GM20431 (cell line): ENCODE data around the gene IER5L.
"Not testable (repeated sequence)": the region's sequence is repeated elsewhere in the genome, so short reads cannot be mapped to it uniquely, and the experiment has no call there.

Experiments used
- in situ Hi-C: fragments of 300-500 bp; cut with MseI, MboI; formaldehyde crosslinking; loops from one replicate; pipeline ENCODE4 v1.15.0; 2020; ENCODE audit warnings: low sequenced_read_pairs; ENCODE audit not compliant: unreplicated experiment

The IER5L gene

GRCh38 chr9:129204840-129205239, 26.8 kb upstream of the IER5L start:
- in situ Hi-C loops: no loop called here

DNA sequence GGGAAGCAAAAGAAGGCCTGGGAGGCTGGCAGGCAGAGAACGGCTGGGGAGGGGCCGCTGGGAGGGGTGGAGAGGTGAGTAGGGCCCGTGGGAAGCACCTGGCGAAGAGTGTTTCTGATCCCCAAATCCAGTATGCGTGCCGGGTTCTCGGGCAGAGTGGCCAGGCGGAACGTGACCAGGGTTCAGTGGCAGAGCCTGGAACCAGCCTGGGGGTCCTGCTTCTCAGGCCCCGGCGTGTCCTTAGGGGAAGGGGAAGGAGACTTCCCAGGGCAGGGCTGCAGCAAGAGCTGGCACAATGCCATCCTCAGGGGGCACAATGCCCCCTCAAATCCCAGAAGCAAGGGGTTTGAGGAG, 25.5 kb upstream of the IER5L start:
- in situ Hi-C loops: no loop called here

GRCh38 chr9:129202613-129203555, 24.8 kb upstream of the IER5L start:
- in situ Hi-C loops: no loop called here

GRCh38 chr9:129201866-129202265, 23.8 kb upstream of the IER5L start:
- in situ Hi-C loops: no loop called here

DNA sequence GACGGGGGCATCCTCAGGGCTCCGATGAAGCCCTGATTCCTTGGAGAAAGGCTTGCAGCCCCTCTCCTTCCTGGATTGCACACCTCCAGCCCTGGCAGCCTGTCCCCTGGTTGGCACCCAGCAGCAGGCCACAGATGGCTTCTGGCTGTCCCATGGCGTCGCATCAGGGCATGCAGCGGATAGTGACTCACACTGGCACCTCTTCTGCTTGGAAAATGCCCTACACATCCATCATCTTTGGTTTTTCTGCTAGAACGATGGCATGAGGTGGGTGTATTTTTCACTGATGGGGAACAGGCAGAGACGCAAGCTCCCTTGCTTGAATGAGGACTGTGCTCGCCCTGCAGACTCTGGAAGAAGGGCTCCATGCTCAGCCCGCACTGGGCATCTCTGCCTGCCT, 23.2 kb upstream of the IER5L start:
- in situ Hi-C loops: no loop called here

DNA sequence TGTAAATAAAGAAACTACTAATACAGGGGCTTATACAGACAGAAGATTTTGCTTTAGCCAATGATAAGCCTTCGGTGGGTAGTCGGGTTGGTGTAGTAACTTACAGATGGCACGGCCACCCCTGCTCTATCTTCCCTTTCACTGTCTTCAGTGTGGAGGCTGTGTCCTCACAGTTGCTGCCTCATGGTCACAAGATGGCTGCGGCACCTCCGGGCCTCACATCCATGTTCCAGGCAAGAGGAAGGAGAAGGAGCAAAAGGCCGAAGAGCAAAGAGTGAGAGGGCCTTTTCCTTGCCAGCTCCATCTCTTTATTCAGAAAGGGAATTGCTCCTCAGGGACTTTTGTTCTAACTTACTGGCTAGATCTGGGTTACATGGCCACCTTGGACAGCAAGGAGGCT, 22.2 kb upstream of the IER5L start:
- in situ Hi-C loops: no loop called here

- in situ Hi-C loops: no loop called here
Measured at GRCh38 chr9:129199044-129199435, 21.0 kb upstream of the IER5L start.

DNA sequence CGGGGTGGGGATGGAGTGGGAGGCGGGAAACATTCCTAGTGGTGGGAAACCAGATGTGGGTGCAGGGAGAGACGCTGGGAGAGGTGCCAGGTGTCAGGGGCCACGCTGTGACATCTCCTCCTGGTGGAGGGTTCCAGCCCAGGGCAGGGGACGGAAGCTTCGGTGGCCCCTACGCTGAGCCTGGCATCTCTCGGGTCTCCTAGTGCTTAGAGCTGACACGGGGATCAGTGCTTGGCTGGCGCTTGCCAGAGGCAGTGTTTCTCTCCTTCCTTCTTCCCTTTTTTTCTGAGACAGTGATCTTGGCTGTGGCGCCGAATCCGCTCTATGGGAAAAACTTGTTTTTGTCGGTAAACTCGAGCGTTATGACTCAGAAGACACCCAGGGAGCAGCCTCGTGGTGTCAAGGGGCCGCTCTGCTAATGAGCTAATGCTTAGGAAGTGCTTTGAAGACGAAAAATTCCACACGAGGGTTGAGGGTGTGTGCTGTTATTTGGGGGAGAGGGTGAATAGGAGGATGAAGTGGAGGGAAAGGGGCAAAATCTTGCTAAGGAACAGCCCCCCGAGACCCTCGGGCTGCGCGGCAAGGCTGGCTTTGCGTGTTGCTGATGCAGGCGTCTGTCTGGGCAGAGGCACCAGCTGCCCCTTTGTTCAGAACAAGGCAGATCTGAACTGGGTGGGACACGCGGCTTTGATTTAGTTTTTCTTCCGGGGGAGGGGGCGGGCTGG, 20.4 kb upstream of the IER5L start:
- in situ Hi-C loops: no loop called here

DNA sequence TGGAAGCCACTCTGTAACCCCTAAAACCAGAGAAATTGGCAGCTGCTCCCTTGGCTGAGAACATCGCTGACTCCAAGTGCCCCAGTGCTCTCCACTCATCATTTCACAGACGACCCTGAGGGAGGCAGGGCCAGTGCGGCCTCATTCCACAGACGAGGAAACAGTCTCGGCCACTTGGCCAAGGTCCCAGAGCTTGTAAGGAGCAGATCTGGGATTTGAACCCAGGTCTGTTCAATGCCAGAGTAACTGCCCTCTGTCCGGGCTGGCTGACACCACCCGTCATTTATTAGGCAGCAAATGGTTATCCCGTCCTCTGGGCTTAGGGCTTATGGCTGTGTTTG, 19.9 kb upstream of the IER5L start:
- in situ Hi-C loops: no loop called here

DNA sequence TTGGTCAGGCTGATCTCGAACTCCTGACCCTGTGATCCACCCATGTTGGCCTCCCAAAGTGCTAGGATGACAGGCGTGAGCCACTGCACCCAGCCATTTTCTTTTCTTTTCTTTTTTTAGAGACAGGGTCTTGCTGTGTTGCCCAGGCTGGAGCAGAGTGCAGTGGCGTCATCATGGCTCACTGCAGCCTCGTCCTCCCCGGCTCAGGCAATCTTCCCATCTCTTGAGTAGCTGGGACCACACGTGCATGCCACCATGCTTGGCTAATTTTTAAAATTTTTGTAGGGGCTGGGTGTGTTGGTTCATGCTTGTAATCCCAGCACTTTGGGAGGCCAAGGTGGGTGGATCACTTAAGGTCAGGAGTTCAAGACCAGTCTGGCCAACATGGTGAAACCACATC, 19.0 kb upstream of the IER5L start:
- in situ Hi-C loops: not testable (repeated sequence)

GRCh38 chr9:129195606-129196005, 17.5 kb upstream of the IER5L start:
- in situ Hi-C loops: no loop called here

DNA sequence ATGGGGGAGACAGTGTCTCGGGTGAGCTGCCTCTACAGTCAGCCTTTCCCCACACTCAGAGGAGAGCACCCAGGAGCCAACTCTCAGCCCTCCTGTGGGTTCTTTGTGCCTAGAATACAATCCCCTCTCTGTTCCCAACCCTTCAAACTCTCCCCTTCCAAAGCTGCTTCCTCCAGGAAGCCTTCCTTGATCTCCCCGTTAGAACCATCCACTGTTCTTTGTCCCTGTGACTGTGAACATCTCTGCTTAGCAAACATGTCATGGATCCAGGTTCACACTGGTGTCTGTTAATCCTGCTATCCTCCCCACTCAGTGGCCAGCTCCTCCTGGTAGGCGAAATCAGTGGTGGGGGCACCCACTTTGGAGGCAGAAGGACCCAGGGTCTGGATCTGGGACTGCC, 16.2 kb upstream of the IER5L start:
- in situ Hi-C loops: no loop called here

GRCh38 chr9:129193655-129194054, 15.6 kb upstream of the IER5L start:
- in situ Hi-C loops: no loop called here

- in situ Hi-C loops: no loop called here
Measured at GRCh38 chr9:129191234-129191633, 13.2 kb upstream of the IER5L start.

- in situ Hi-C loops: not testable (repeated sequence)
Measured at GRCh38 chr9:129189971-129190370, 11.9 kb upstream of the IER5L start.

DNA sequence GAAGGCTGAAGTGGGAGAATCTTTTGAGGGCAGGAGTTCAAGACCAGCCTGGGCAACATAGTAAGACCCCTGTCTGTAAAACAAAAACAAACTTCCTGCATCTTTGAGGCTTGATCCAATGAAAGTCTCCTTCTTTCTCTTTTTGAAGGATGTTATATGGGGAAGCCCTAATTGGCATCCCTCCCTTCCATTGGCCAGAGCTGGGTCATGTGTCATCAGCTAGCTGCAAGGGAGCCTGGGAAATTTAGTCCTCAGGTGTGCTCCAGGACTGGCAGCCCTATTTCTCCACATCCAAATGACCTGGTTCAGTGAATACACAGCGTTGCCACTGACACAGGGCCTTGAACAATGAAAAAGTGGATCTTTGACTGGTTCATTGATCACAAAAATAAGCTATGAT, 9.0 kb upstream of the IER5L start:
- in situ Hi-C loops: no loop called here

DNA sequence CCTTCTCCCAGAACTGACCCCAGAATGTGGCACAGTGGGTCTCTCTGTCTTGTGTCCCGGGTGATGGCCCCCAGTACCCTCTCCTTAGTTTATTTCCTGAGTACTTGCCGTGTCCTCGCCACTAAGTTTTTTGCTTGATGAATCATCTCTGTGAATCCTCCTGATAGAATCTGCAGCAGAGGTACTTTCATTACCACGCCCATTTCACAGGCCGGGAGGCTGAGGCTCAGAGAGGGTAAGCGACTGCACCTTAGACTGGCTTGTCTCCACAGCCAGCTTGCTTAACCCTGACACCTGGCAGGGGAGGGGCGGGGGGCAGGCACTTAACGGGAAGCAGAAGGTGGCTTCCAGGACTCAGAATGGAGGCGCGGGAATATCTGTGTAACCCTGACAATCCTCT, 7.9 kb upstream of the IER5L start:
- in situ Hi-C loops: no loop called here

DNA sequence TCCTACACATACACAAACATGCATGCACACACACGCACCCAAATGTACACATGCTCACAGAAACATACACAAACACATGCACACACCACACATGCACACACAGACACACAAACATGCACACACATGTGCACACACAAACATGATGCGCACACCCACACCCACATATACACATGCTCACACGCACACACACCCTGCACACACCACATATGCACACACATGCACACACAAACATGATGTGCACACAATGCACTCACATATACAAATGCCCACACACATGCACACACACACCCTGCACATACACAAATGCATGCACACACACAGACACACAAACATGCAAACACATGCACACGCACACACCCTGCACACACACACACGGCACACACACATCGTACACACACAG, 7.3 kb upstream of the IER5L start:
- in situ Hi-C loops: no loop called here

GRCh38 chr9:129184596-129185122, 6.6 kb upstream of the IER5L start:
- in situ Hi-C loops: no loop called here

GRCh38 chr9:129184219-129184524, 6.1 kb upstream of the IER5L start:
- in situ Hi-C loops: no loop called here

- in situ Hi-C loops: no loop called here
Measured at GRCh38 chr9:129183495-129184218, 5.6 kb upstream of the IER5L start.
